BE2C (cell line): Measurements from ENCODE around the gene SUN5. TPM values are rescaled to one million over a fixed set of nuclear protein-coding genes. Genes with fewer than 3 reads are reported as not detected.
"Not testable (repeated sequence)": the region's sequence is repeated elsewhere in the genome, so short reads cannot be mapped to it uniquely, and the experiment has no call there.

ENCODE experiments used
- DNase-seq: peaks from one replicate; pipeline ENCODE4 v3.0.0-alpha.2; 2020
- H3K27me3 ChIP-seq: fragments of 250-450 bp; sonication (Bioruptor Pico); 2 replicates; pipeline ENCODE4 v1.5.1; 2020; ENCODE audit warnings: mild to moderate bottlenecking
- H3K36me3 ChIP-seq: fragments of 250-450 bp; sonication (Bioruptor Pico); 2 replicates; pipeline ENCODE4 v1.5.1; 2020; ENCODE audit warnings: mild to moderate bottlenecking
- H3K4me1 ChIP-seq: fragments of 250-450 bp; sonication (Bioruptor Pico); 2 replicates; pipeline ENCODE4 v1.5.1; 2020
- H3K4me3 ChIP-seq: 2 replicates; pipeline ENCODE4 v1.5.1; 2011; ENCODE audit warnings: low read depth, low read length
- H3K9me3 ChIP-seq: fragments of 250-450 bp; sonication (Bioruptor Pico); 2 replicates; pipeline ENCODE4 v1.5.1; 2020
- CTCF ChIP-seq: IDR thresholded peaks from 2 replicates; pipeline ENCODE4 v1.5.1; 2012; ENCODE audit warnings: mild to moderate bottlenecking, low read depth, low read length
- polyA plus RNA-seq: library from polyadenylated mRNA; unstranded; fragments of >200 nt; gene quantifications from one replicate; pipeline ENCODE4 v1.2.1, GENCODE V29; 2012; ENCODE audit warnings: low read depth, missing spikeins; ENCODE audit not compliant: insufficient read length, insufficient read depth

SUN5 gene
- polyA plus RNA-seq, result not detected

- TF ChIP-seq CTCF, result no peak
- Histone ChIP-seq H3K36me3 (no peaks in the 10 kb centered on the region), H3K27me3 (no peaks in the 10 kb centered on the region), H3K4me1 (no peaks in the 10 kb centered on the region), H3K4me3 (no peak within 1 kb of the TSS), H3K9me3 (no peaks in the 10 kb centered on the region)
- no peak for DNase-seq
Observed at GRCh38 chr20:33004141-33004751, at the start of gene SUN5. Gene SUN5, minus strand, starts transcription at chr20:33004433. Its CDS starts 93 bp downstream, at chr20:33004340.

- Histone ChIP-seq H3K36me3 (no peaks in the 10 kb centered on the region), H3K9me3 (no peaks in the 10 kb centered on the region), H3K4me1 (no peaks in the 10 kb centered on the region), H3K4me3 (no peak within 1 kb of the TSS), H3K27me3 (peaks cover 9% of the 10 kb centered on the region; the same call in 1 of the 2 replicates)
- no peak for TF ChIP-seq CTCF
- DNase-seq, result no peak
Observed at GRCh38 chr20:33053291-33054106, 49.3 kb upstream of the SUN5 start, which contains the start of gene BPIFB3. Gene BPIFB3, plus strand, starts transcription at chr20:33053903. Its CDS starts 1,533 bp downstream, at chr20:33055436.

- no peak for DNase-seq
- no peaks in the 10 kb centered on the region for H3K9me3 ChIP-seq
- H3K4me1 ChIP-seq, result no peaks in the 10 kb centered on the region
- H3K4me3 ChIP-seq, result no peak overlapping the region
- peaks cover 6% of the 10 kb centered on the region; the same call in 1 of the 2 replicates for H3K27me3 ChIP-seq
- no peaks in the 10 kb centered on the region for H3K36me3 ChIP-seq
- no peak for TF ChIP-seq CTCF
Observed at GRCh38 chr20:33051333-33051732, 47.1 kb upstream of the SUN5 start.

GRCh38 chr20:33046412-33046811, 42.2 kb upstream of the SUN5 start:
- Histone ChIP-seq H3K4me3 (no peak overlapping the region), H3K4me1 (no peaks in the 10 kb centered on the region), H3K9me3 (peaks cover 4% of the 10 kb centered on the region; the same call in 1 of the 2 replicates), H3K27me3 (no peaks in the 10 kb centered on the region), H3K36me3 (no peaks in the 10 kb centered on the region)
- no peak for DNase-seq
- no peak for TF ChIP-seq CTCF

- H3K27me3 ChIP-seq, H3K9me3 ChIP-seq, DNase-seq, H3K36me3 ChIP-seq, H3K4me3 ChIP-seq, H3K4me1 ChIP-seq: not testable (repeated sequence)
Observed at GRCh38 chr20:33045129-33045721, 41.0 kb upstream of the SUN5 start.

- no peak for TF ChIP-seq CTCF
- Histone ChIP-seq H3K36me3 (no peaks in the 10 kb centered on the region), H3K27me3 (no peaks in the 10 kb centered on the region), H3K4me1 (no peaks in the 10 kb centered on the region), H3K4me3 (no peak overlapping the region), H3K9me3 (peaks cover 4% of the 10 kb centered on the region; the same call in 1 of the 2 replicates)
- DNase-seq, result no peak
Observed at GRCh38 chr20:33043731-33044181, 39.5 kb upstream of the SUN5 start.
